Astrocyte of the cerebellum (primary cell): ENCODE measurements around the gene SPNS3.
A peak's percentile ranks its signal among the peaks of the same experiment; 100 is the strongest.

Source experiments
- DNase-seq: peaks from one replicate; pipeline ENCODE4 v3.0.0-alpha.2; 2011; ENCODE audit warnings: low read depth
- H3K4me3 ChIP-seq: 2 replicates; pipeline ENCODE4 v1.5.1; 2011; ENCODE audit warnings: mild to moderate bottlenecking, low read depth, low read length, moderate library complexity
- CTCF ChIP-seq: IDR thresholded peaks from 2 replicates; pipeline ENCODE4 v1.5.1; 2012; ENCODE audit warnings: low read length, low read depth, moderate library complexity, mild to moderate bottlenecking; ENCODE audit errors: missing control alignments
- in situ Hi-C: cut with HindIII; loops from 2 replicates; pipeline ENCODE4 v1.10.0; 2017; ENCODE audit warnings: low sequenced_read_pairs

SPNS3 gene

DNA sequence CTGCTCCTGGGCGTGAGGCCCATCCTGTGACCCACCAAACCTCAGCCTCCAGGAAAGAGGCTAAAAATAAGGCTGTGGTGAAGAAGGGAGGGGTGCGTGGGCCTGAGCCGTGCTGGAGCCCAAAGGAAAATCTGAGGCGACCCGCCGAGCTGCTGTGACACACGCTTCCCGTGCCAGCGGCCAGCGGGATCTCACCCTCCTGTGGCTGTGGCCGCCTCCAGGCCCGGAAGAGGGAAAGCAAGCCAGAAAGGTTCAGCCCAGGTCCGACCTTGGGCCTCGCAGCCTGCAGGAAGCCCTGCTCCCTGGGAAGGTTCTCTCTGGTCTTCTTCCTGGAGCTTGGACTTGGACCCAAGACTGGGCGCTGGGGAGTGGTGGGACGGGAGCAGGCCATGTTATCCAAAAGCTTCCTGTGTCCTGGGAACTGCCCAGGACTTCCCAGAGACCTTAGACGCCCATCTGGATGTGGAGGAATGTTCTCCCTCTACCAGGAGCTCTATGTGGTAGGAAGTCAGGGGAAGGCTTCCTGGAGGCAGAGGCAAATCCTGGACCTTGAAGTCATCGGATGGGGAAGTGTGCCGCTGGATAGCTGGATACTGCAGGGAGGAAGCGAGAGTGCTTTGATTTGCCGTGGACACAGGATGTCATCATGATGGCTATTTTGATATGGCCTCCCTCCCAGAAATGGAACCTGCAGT, 76.3 kb downstream of the SPNS3 start:
- in situ Hi-C loops, result loop anchor here (10.0 kb wide), 1 partner anchor 215 kb away; no protein-coding TSS in a partner anchor
- no peak for TF ChIP-seq CTCF
- DNase-seq, result peak; percentile 27

DNA sequence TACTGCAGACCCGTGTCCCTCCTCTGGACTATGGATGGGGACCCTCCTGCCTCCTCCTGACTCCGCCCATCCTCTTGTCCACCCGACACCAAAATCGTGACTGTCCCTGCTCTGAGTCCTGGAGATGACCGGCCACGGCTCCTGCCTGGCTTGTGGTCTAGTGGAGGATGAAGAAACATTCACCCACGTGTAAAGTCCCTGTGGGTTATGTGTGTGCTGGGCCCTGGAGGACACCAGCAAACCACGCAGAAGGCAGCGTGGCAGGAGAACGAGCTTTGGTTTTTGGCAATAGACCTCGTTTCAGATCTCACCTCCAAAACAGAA, 76.8 kb downstream of the SPNS3 start:
- TF ChIP-seq CTCF, result no peak
- H3K4me3 ChIP-seq, result no peak overlapping the region
- no peak for DNase-seq
- in situ Hi-C loops, result loop anchor here (10.0 kb wide), 1 partner anchor 214 kb away; no protein-coding TSS in a partner anchor

More for the DNA sequence above, 76.3 kb downstream of the SPNS3 start:
- no peak overlapping the region for H3K4me3 ChIP-seq

- in situ Hi-C loops, result loop anchor here (10.0 kb wide), 1 partner anchor 213 kb away; no protein-coding TSS in a partner anchor
- H3K4me3 ChIP-seq, result no peak overlapping the region
- no peak for TF ChIP-seq CTCF
- no peak for DNase-seq
These were observed 77.6 kb downstream of the SPNS3 start for GRCh38 chr17:4511199-4511932.

DNA sequence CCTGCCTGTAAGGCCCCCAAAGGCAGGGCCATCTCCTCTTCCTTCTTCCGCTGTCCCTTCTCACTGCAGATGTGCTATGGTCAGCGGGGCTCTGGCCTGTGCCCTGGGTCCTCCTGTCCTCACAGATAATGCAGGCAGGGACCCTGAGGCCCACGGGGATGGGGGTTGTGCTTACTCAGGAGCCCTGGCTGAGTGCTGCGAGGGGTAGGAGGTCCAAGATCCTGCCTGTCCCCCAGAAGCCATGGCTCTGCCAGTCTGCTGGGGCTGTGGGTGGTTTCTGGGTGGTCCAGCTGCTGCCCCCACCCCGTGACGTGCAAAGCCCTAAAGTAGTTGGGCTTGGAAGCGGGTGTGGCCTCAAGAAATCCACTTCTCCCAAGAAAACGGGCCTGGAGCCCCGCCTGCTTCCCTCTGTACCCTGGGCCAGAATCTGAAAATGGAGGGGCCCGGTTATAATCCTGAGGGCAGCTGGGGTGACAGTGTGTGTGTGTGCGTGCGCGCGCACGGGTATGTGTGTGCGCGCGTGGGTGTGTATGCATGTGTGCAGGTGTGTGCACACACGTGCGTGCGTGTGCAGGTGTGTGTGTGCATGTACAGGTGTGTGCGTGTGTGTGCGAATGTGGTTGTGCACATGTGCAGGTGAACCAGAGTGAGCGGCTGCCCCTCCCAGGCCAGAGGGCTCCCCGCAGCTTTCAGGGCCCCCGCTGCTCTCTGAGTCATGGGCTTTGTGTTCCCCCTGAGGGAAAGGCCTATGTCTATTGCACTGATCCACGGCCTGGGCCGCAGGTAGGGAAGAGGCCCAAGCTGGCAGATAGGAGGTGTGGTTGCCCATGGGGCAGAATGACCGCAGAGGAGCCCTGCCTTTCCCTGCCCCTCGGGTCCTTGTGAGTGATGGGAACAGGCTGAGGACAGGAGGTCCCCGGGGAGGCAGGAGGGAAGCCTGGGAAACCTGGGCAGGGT, 78.7 kb downstream of the SPNS3 start:
- H3K4me3 ChIP-seq, result no peak overlapping the region
- no peak for TF ChIP-seq CTCF
- in situ Hi-C loops, result loop anchor here (10.0 kb wide), 1 partner anchor 212 kb away; no protein-coding TSS in a partner anchor
- DNase-seq, result no peak

GRCh38 chr17:4513113-4514032, 79.6 kb downstream of the SPNS3 start:
- in situ Hi-C loops, result loop anchor here (10.0 kb wide), 1 partner anchor 211 kb away; no protein-coding TSS in a partner anchor
- no peak for TF ChIP-seq CTCF
- no peak for DNase-seq
- no peak overlapping the region for H3K4me3 ChIP-seq
